Measurements from ENCODE around the gene IL36B. TPM values are rescaled to one million over a fixed set of nuclear protein-coding genes. Genes with fewer than 3 reads are reported as not detected.
"Not testable (repeated sequence)": the region's sequence is repeated elsewhere in the genome, so short reads cannot be mapped to it uniquely, and the experiment has no call there.

IL36B gene
- total RNA-seq: 1 to 10 TPM in 2 of 4 donors, not detected in 2; 1.5 to 1.7 TPM

- DNase-seq: no peak
- TF ChIP-seq CTCF (IDR thresholded peaks at IDR 0.05): no peak
- no peaks in the 10 kb centered on the region for H3K36me3 ChIP-seq
- 62 to 71% methylated on average over 6 of the region's 6 CpGs for WGBS, 2 donors
- no peaks in the 10 kb centered on the region for H3K27me3 ChIP-seq
- intact Hi-C loops (cut with DNase I): no loop called here
- no peaks in the 10 kb centered on the region for H3K4me1 ChIP-seq
- H3K9me3 ChIP-seq: peaks cover 0 to 30% (median 13%) of the 10 kb centered on the region in 3 donors
- H3K4me3 ChIP-seq: no peak within 1 kb of the TSS
- H3K27ac ChIP-seq: peak within 1 kb of the TSS in 1 of 4 donors; percentile 11
Observed at GRCh38 chr2:113052396-113052917, at the start of gene IL36B. Gene IL36B, minus strand, starts transcription at chr2:113052867.

GRCh38 chr2:113102133-113102532, 49.5 kb upstream of the IL36B start:
- Histone ChIP-seq H3K27me3 (no peaks in the 10 kb centered on the region), H3K27ac (peak overlapping the region; percentile 14 to 70 (median 43)), H3K4me3 (no peak overlapping the region), H3K4me1 (peaks cover 4 to 5% (median 4%) of the 10 kb centered on the region in 3 donors), H3K36me3 (no peaks in the 10 kb centered on the region), H3K9me3 (peaks cover 0 to 4% (median 0%) of the 10 kb centered on the region in 3 donors)
- TF ChIP-seq POLR2A (IDR thresholded peaks at IDR 0.05) (no peak), CTCF (IDR thresholded peaks at IDR 0.05) (no peak)
- intact Hi-C loops (cut with DNase I): no loop called here
- 92% methylated on average over 2 of the region's 2 CpGs for WGBS, 2 donors
- no peak for DNase-seq

- intact Hi-C loops (cut with DNase I): no loop called here
- no peak for DNase-seq
- peak overlapping the region; percentile 59 to 86 (median 78) for H3K27ac ChIP-seq
- H3K36me3 ChIP-seq: no peaks in the 10 kb centered on the region
- TF ChIP-seq POLR2A (IDR thresholded peaks at IDR 0.05) (no peak), CTCF (IDR thresholded peaks at IDR 0.05) (no peak)
- H3K9me3 ChIP-seq: peaks cover 0 to 4% (median 0%) of the 10 kb centered on the region in 3 donors
- H3K4me3 ChIP-seq: peak overlapping the region in 1 of 4 donors; percentile 6
- H3K27me3 ChIP-seq: no peaks in the 10 kb centered on the region
- peaks cover 4 to 5% (median 4%) of the 10 kb centered on the region in 3 donors for H3K4me1 ChIP-seq
- 51% methylated on average over 2 of the region's 6 CpGs; no CpG with 5 or more reads in 1 of the 2 donors for WGBS, 2 donors
Observed at GRCh38 chr2:113098532-113098931, 45.9 kb upstream of the IL36B start.

- 33 to 74% methylated on average over 3 to 4 of the region's 4 CpGs for WGBS, 2 donors
- peaks cover 4 to 5% (median 4%) of the 10 kb centered on the region in 3 donors for H3K4me1 ChIP-seq
- H3K9me3 ChIP-seq: peaks cover 0 to 4% (median 0%) of the 10 kb centered on the region in 3 donors
- TF ChIP-seq CTCF (IDR thresholded peaks at IDR 0.05): no peak
- TF ChIP-seq POLR2A (IDR thresholded peaks at IDR 0.05): no peak
- H3K36me3 ChIP-seq: no peaks in the 10 kb centered on the region
- DNase-seq: no peak
- no peaks in the 10 kb centered on the region for H3K27me3 ChIP-seq
- peak overlapping the region; percentile 59 to 86 (median 78) for H3K27ac ChIP-seq
- peak overlapping the region in 1 of 4 donors; percentile 6 for H3K4me3 ChIP-seq
- intact Hi-C loops (cut with DNase I): no loop called here
Observed at GRCh38 chr2:113098041-113098440, 45.4 kb upstream of the IL36B start.

GRCh38 chr2:113096842-113097618, 44.4 kb upstream of the IL36B start:
- H3K4me3 ChIP-seq; H3K9me3 ChIP-seq; DNase-seq; H3K27me3 ChIP-seq; H3K4me1 ChIP-seq; H3K36me3 ChIP-seq; intact Hi-C loops (cut with DNase I): not testable (repeated sequence)
- H3K27ac ChIP-seq: peak overlapping the region in 2 of 4 donors; percentile 83 to 86
- WGBS, 2 donors: 86 to 97% methylated on average over 2 of the region's 2 CpGs

- not testable (repeated sequence) for H3K4me1 ChIP-seq
- 90 to 94% methylated on average over 5 to 10 of the region's 14 CpGs for WGBS, 2 donors
Observed at GRCh38 chr2:113096306-113096705, 43.6 kb upstream of the IL36B start.

More at GRCh38 chr2:113096306-113096705, 43.6 kb upstream of the IL36B start:
- H3K4me3 ChIP-seq; H3K9me3 ChIP-seq; H3K27me3 ChIP-seq; H3K36me3 ChIP-seq; DNase-seq; intact Hi-C loops (cut with DNase I): not testable (repeated sequence)
- peak overlapping the region in 1 of 4 donors; percentile 86 for H3K27ac ChIP-seq
